Measurements from ENCODE around the gene RAPGEF4.

Gene RAPGEF4

GRCh38 chr2:172914341-172915008, 178.8 kb downstream of the RAPGEF4 start:
- no peak overlapping the region for H3K4me3 ChIP-seq (ENCODE audit: low read length)
- no peak for TF ChIP-seq CTCF (IDR thresholded peaks at IDR 0.05; ENCODE audit: insufficient read depth, low read depth, low read length, missing control alignments)
- peak; percentile 15 for DNase-seq (ENCODE audit: low read depth)

GRCh38 chr2:172917716-172918115, 182.1 kb downstream of the RAPGEF4 start:
- no peak overlapping the region for H3K4me3 ChIP-seq (ENCODE audit: low read length)
- no peak for TF ChIP-seq CTCF (IDR thresholded peaks at IDR 0.05; ENCODE audit: insufficient read depth, low read depth, low read length, missing control alignments)
- no peak for DNase-seq (ENCODE audit: low read depth)

- TF ChIP-seq CTCF (IDR thresholded peaks at IDR 0.05; ENCODE audit: insufficient read depth, low read depth, low read length, missing control alignments) = no peak
- no peak overlapping the region for H3K4me3 ChIP-seq (ENCODE audit: low read length)
- DNase-seq (ENCODE audit: low read depth) = no peak
These were observed 184.1 kb downstream of the RAPGEF4 start for GRCh38 chr2:172919732-172920131.

GRCh38 chr2:172921532-172922236, 186.0 kb downstream of the RAPGEF4 start:
- DNase-seq (ENCODE audit: low read depth) = peak; percentile 49
- no peak for TF ChIP-seq CTCF (IDR thresholded peaks at IDR 0.05; ENCODE audit: insufficient read depth, low read depth, low read length, missing control alignments)

GRCh38 chr2:172922306-172922705, 186.7 kb downstream of the RAPGEF4 start:
- DNase-seq (ENCODE audit: low read depth) = no peak
- no peak overlapping the region for H3K4me3 ChIP-seq (ENCODE audit: low read length)
- no peak for TF ChIP-seq CTCF (IDR thresholded peaks at IDR 0.05; ENCODE audit: insufficient read depth, low read depth, low read length, missing control alignments)

More at GRCh38 chr2:172921532-172922236, 186.0 kb downstream of the RAPGEF4 start:
- H3K4me3 ChIP-seq (ENCODE audit: low read length) = no peak overlapping the region

- no peak for TF ChIP-seq CTCF (IDR thresholded peaks at IDR 0.05; ENCODE audit: insufficient read depth, low read depth, low read length, missing control alignments)
- no peak for DNase-seq (ENCODE audit: low read depth)
- no peak overlapping the region for H3K4me3 ChIP-seq (ENCODE audit: low read length)
These were observed 187.2 kb downstream of the RAPGEF4 start for GRCh38 chr2:172922815-172923214.

Measured in epithelial cell of esophagus (primary cell).